C1 segment of cervical spinal cord (tissue), 14 donors: ENCODE data around the gene VCAN.
A peak's percentile ranks its signal among the peaks of the same experiment; 100 is the strongest.

Experiments used
- DNase-seq, 14 donors: peaks; one replicate each; lab custom pipeline; 2025; lab: John Stamatoyannopoulos, UW

The VCAN gene

GRCh38 chr5:83467371-83468035 lies 4.0 kb upstream of the VCAN start:
- peak in 1 of 14 donors; percentile 3 for DNase-seq

- no peak for DNase-seq
Observed at GRCh38 chr5:83469075-83469474, 2.5 kb upstream of the VCAN start.

- peak in 1 of 14 donors; percentile 42 for DNase-seq
Observed at GRCh38 chr5:83470526-83471404, 779 bp upstream of the VCAN start.

- DNase-seq = no peak
Observed at GRCh38 chr5:83472213-83472507, 616 bp downstream of the VCAN start.

GRCh38 chr5:83472508-83473345 lies 1.2 kb downstream of the VCAN start:
- peak in 9 of 14 donors; percentile 11 to 76 (median 56) for DNase-seq

GRCh38 chr5:83473346-83474160 lies 2.0 kb downstream of the VCAN start:
- DNase-seq = peak in 13 of 14 donors; percentile 34 to 90 (median 80)

- DNase-seq = peak in 13 of 14 donors; percentile 9 to 81 (median 57)
Observed at GRCh38 chr5:83474161-83474796, 2.7 kb downstream of the VCAN start.

- no peak for DNase-seq
Observed at GRCh38 chr5:83474991-83475390, 3.4 kb downstream of the VCAN start.

- no peak for DNase-seq
Observed at GRCh38 chr5:83475391-83475863, 3.9 kb downstream of the VCAN start.

- no peak for DNase-seq
Observed at GRCh38 chr5:83475935-83476814, 4.6 kb downstream of the VCAN start.

GRCh38 chr5:83482961-83483360 lies 11.4 kb downstream of the VCAN start:
- DNase-seq = no peak

GRCh38 chr5:83484294-83484693 lies 12.8 kb downstream of the VCAN start:
- no peak for DNase-seq

GRCh38 chr5:83485842-83486241 lies 14.3 kb downstream of the VCAN start:
- no peak for DNase-seq

GRCh38 chr5:83487155-83487554 lies 15.6 kb downstream of the VCAN start:
- DNase-seq = no peak

- DNase-seq = no peak
Observed at GRCh38 chr5:83488271-83488670, 16.7 kb downstream of the VCAN start.

GRCh38 chr5:83488821-83489220 lies 17.3 kb downstream of the VCAN start:
- DNase-seq = no peak

- no peak for DNase-seq
Observed at GRCh38 chr5:83490203-83490602, 18.7 kb downstream of the VCAN start.

GRCh38 chr5:83492331-83492730 lies 20.8 kb downstream of the VCAN start:
- DNase-seq = no peak

GRCh38 chr5:83493644-83494043 lies 22.1 kb downstream of the VCAN start:
- no peak for DNase-seq
